ENCODE results near the gene PPARA.

PPARA gene

GRCh38 chr22:46150034-46150654 is at the start of gene PPARA:
TSS of gene PPARA (plus strand) at chr22:46150526. CDS start at chr22:46198384, 47,858 bp downstream.
- peak; percentile 93 for DNase-seq

- DNase-seq = no peak
Observed at GRCh38 chr22:46102159-46102558, 48.2 kb upstream of the PPARA start.

- no peak for DNase-seq
Observed at GRCh38 chr22:46102752-46103151, 47.6 kb upstream of the PPARA start.

GRCh38 chr22:46103181-46103580 is 47.1 kb upstream of the PPARA start:
- no peak for DNase-seq

GRCh38 chr22:46103664-46104063 is 46.7 kb upstream of the PPARA start:
- DNase-seq = no peak

- no peak for DNase-seq
Observed at GRCh38 chr22:46104170-46104880, 46.0 kb upstream of the PPARA start.

- no peak for DNase-seq
Observed at GRCh38 chr22:46104881-46105493, 45.3 kb upstream of the PPARA start.

- DNase-seq = no peak
Observed at GRCh38 chr22:46105494-46106278, 44.6 kb upstream of the PPARA start.

- peak; percentile 65 for DNase-seq
Observed at GRCh38 chr22:46106279-46107022, 43.9 kb upstream of the PPARA start.

- DNase-seq = peak; percentile 89
Observed at GRCh38 chr22:46107089-46107664, 43.1 kb upstream of the PPARA start.

GRCh38 chr22:46107753-46108563 is 42.4 kb upstream of the PPARA start:
- peak; percentile 85 for DNase-seq

GRCh38 chr22:46108564-46109473 is 41.5 kb upstream of the PPARA start:
- DNase-seq = peak; percentile 45

GRCh38 chr22:46109474-46110003 is 40.8 kb upstream of the PPARA start:
- no peak for DNase-seq

- DNase-seq = peak; percentile 30
Observed at GRCh38 chr22:46110215-46110614, 40.1 kb upstream of the PPARA start.

GRCh38 chr22:46111645-46112306 is 38.5 kb upstream of the PPARA start:
- no peak for DNase-seq

- DNase-seq = no peak
Observed at GRCh38 chr22:46112405-46112804, 37.9 kb upstream of the PPARA start.

- DNase-seq = no peak
Observed at GRCh38 chr22:46113110-46113909, 37.0 kb upstream of the PPARA start.

- DNase-seq = no peak
Observed at GRCh38 chr22:46113910-46114517, 36.3 kb upstream of the PPARA start.
